HG02943 (cell line): ENCODE results near the gene FOXA3.

Experiments
- ATAC-seq: cut with Tn5 transposase; IDR thresholded peaks from one replicate; pipeline ENCODE4 v1.9.1; 2021; ENCODE audit warnings: mild to moderate bottlenecking, low read depth, moderate library complexity; ENCODE audit not compliant: unreplicated experiment

The FOXA3 gene

DNA sequence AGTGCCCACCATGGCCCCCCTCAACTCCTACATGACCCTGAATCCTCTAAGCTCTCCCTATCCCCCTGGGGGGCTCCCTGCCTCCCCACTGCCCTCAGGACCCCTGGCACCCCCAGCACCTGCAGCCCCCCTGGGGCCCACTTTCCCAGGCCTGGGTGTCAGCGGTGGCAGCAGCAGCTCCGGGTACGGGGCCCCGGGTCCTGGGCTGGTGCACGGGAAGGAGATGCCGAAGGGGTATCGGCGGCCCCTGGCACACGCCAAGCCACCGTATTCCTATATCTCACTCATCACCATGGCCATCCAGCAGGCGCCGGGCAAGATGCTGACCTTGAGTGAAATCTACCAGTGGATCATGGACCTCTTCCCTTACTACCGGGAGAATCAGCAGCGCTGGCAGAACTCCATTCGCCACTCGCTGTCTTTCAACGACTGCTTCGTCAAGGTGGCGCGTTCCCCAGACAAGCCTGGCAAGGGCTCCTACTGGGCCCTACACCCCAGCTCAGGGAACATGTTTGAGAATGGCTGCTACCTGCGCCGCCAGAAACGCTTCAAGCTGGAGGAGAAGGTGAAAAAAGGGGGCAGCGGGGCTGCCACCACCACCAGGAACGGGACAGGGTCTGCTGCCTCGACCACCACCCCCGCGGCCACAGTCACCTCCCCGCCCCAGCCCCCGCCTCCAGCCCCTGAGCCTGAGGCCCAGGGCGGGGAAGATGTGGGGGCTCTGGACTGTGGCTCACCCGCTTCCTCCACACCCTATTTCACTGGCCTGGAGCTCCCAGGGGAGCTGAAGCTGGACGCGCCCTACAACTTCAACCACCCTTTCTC, 8.2 kb downstream of the FOXA3 start:
- no peak for ATAC-seq

DNA sequence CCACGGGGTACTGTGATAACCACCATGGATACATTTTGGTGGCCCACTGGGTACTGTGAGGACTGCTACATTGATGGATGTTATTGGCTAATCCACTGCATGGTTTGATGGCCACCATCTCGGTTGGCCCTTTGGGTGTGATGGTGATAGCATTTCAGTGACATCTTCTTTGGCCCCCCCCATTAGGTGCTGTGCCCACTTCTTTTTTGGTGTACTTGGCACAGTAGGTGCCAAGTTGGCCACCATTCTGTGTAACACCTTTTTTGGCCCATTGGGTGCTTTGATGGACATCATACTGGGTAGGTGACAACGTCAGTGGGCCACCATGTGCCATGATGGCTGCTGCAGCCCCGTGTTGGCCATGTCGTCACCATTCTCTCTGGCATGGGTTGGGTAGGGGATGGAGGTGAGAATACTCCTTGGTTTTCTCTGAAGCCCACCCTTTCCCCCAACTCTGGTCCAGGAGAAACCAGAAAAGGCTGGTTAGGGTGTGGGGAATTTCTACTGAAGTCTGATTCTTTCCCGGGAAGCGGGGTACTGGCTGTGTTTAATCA, 9.2 kb downstream of the FOXA3 start:
- no peak for ATAC-seq

- ATAC-seq = no peak
These were observed 10.5 kb downstream of the FOXA3 start for GRCh38 chr19:45874620-45874966.

DNA sequence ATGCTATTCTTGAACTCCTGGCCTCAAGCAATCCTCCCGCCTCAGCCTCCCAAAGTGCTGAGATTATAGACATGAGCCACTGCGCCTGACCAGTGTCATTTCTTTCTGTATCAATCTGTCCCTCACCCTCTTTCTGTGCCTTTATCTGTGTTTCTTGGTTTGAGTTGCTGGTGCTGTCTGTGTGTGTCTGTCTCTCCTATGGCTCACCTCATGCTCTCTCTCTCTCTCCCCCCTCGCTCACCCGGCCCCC, 12.0 kb downstream of the FOXA3 start:
- ATAC-seq = no peak

- no peak for ATAC-seq
These were observed 12.5 kb downstream of the FOXA3 start for GRCh38 chr19:45876411-45877197.

DNA sequence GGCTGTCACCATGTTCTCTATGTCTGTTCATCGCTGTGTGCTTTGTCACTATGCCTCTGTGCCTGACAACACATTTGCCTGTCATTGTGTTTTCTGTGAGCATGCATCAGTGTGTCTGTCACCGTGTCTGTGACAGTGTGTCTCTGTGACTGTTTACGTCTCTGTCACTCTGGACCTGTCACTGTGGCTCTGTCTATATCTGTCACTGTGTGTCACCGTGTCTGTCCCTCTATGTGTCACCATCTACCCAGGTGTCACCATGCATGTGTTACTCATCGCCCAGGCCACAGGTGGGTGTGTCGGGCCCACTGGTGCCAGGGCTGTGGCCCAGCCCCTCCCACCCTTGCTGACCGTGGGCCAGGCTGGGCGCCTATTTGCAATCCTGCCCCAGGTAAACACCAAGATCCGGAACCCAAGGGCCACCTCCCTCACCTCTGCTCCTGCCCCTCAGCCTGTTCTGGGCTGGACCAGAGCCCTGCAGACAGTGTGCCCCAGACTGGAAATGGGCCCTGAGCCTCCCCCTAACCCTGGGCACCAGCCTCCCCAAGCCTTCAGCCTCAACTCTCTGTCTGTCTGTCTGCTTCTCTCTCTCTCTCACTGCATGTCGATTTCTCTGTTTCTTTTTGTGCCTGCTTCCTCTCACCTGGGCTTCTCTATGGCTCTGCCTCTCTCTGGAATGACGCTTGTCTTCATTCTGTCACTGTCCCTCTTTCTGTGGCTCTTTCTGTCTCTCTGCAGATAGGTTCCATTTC, 14.1 kb downstream of the FOXA3 start:
- ATAC-seq = no peak

DNA sequence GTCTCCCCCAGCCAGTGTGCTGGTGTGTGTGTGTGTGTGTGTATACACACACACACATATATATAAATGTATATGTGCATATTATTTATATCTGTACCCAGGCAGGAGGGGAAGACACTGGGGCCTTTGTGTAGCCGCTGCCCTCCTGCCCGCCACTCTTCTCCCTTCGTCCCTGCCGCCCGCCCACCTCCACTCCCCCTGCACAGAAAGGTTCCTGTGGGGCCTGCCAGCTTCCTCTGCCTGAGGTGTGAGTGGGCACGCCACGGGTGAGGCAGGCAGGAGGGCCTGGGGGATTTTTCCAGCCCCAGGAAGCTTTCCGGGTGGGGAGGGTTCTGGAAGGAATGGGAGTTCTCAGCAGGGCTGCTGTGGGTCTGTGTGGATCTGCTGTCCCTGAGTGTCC, 14.9 kb downstream of the FOXA3 start:
- no peak for ATAC-seq

GRCh38 chr19:45879971-45880370, 15.8 kb downstream of the FOXA3 start:
- no peak for ATAC-seq

- no peak for ATAC-seq
These were observed 17.2 kb downstream of the FOXA3 start for GRCh38 chr19:45881082-45881908.

DNA sequence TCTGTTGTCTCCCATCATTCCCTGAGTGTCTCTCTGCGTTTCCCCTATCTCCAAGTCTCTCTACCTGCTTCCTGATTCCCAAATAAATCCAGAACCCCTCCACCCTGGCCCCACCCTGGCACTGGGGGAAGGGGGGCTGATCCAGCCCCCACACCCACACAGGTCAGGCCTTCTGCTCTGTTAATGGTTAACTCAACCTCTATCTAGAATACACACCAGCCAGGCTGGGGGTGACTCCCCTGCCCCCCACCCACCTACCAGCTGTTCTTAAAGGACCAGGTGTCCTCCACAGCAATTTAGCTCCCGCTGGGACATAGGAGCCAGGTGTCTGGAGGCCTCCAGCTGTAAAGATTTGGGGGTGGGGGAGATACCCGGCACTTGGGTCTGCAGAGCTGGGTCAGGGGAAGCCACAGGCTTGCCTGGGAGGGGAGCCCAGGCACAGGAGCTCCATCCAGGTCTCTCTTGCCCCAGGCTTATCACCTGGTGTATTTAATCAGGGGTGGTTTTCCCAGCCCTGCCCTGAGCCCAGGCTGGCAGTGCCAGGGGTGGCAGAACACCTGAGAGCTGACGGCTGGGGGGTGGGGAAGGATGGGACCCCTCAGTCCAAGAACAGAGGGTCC, 17.9 kb downstream of the FOXA3 start:
- no peak for ATAC-seq

GRCh38 chr19:45882652-45883585, 18.8 kb downstream of the FOXA3 start:
- no peak for ATAC-seq

DNA sequence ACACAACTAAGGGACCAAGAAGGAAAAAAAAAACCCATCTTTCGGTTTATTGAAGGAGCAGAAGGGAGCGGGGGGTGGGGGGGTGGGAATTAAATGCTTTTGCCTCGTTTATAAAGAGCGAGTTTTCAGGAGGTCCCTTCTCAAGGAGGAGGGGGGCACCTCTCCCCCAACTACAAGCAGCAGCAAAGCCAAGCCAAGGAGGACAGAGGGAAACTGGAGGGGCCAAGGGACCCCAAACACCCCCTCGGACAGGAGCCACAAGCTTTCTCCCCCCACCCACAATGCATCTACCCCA, 19.4 kb downstream of the FOXA3 start:
- no peak for ATAC-seq

GRCh38 chr19:45883881-45884681, 20.0 kb downstream of the FOXA3 start:
- no peak for ATAC-seq

GRCh38 chr19:45884682-45885555, 20.8 kb downstream of the FOXA3 start:
- no peak for ATAC-seq

- peak; percentile 41 for ATAC-seq
These were observed 21.7 kb downstream of the FOXA3 start, which contains the start of gene IRF2BP1 for GRCh38 chr19:45885556-45886426. IRF2BP1 (minus strand) TSS chr19:45886141; CDS start chr19:45885774, 367 bp downstream.
